GM18505 (cell line): ENCODE measurements around the gene RGS16.

Source experiments
- ATAC-seq: cut with Tn5 transposase; IDR thresholded peaks from one replicate; pipeline ENCODE4 v1.9.1; 2021; ENCODE audit not compliant: unreplicated experiment
- POLR2A ChIP-seq: IDR thresholded peaks from 4 replicates; pipeline ENCODE4 v1.6.1; 2011; ENCODE audit warnings: borderline replicate concordance; ENCODE audit not compliant: insufficient read depth, insufficient read length; ENCODE audit errors: extremely low read depth

RGS16 gene

GRCh38 chr1:182622901-182623528 lies 18.8 kb upstream of the RGS16 start:
- ATAC-seq: peak; percentile 54
- no peak for TF ChIP-seq POLR2A

- no peak for ATAC-seq
- TF ChIP-seq POLR2A: no peak
Measured at GRCh38 chr1:182621906-182622305, 17.7 kb upstream of the RGS16 start.

- no peak for ATAC-seq
- TF ChIP-seq POLR2A: no peak
Measured at GRCh38 chr1:182620924-182621585, 16.9 kb upstream of the RGS16 start.

GRCh38 chr1:182617734-182618351 lies 13.7 kb upstream of the RGS16 start:
- no peak for TF ChIP-seq POLR2A
- ATAC-seq: no peak

- ATAC-seq: no peak
- TF ChIP-seq POLR2A: no peak
Measured at GRCh38 chr1:182617014-182617429, 12.8 kb upstream of the RGS16 start.

GRCh38 chr1:182616130-182617013 lies 12.2 kb upstream of the RGS16 start:
- peak; percentile 64 for ATAC-seq
- TF ChIP-seq POLR2A: peak; percentile 43

GRCh38 chr1:182615468-182616129 lies 11.4 kb upstream of the RGS16 start:
- TF ChIP-seq POLR2A: no peak

GRCh38 chr1:182614796-182615454 lies 10.7 kb upstream of the RGS16 start:
- peak; percentile 74 for TF ChIP-seq POLR2A
- ATAC-seq: peak; percentile 41

More at GRCh38 chr1:182615468-182616129, 11.4 kb upstream of the RGS16 start:
- peak; percentile 20 for ATAC-seq

GRCh38 chr1:182611787-182612186 lies 7.6 kb upstream of the RGS16 start:
- ATAC-seq: no peak
- no peak for TF ChIP-seq POLR2A

- no peak for TF ChIP-seq POLR2A
- ATAC-seq: no peak
Measured at GRCh38 chr1:182611326-182611725, 7.1 kb upstream of the RGS16 start.

- no peak for TF ChIP-seq POLR2A
- no peak for ATAC-seq
Measured at GRCh38 chr1:182610606-182611194, 6.5 kb upstream of the RGS16 start.
